ENCODE results near the gene PRRT3.
"Not testable (repeated sequence)": the region's sequence is repeated elsewhere in the genome, so short reads cannot be mapped to it uniquely, and the experiment has no call there.

DNA sequence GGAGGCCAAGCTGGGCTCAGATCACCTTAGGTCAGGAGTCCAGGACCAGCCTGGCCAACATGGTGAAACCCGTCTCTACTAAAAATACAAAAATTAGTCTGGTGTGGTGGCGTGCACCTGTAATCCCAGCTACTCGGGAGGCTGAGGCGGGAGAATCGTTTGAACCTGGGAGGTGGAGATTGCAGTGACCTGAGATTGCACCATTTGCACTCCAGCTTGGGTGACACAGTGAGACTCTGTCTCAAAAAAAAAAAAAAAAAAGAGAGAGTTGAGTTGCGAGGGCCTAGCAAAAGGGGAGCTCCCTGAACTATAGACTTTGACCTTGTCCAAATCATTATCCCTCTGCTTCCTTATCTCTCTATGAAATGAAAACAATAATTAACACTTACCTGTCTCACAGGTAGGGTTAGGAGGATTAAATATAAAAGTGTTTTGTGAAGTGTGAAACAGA lies 51.2 kb downstream of the PRRT3 start:
- TF ChIP-seq, protein P1, sequence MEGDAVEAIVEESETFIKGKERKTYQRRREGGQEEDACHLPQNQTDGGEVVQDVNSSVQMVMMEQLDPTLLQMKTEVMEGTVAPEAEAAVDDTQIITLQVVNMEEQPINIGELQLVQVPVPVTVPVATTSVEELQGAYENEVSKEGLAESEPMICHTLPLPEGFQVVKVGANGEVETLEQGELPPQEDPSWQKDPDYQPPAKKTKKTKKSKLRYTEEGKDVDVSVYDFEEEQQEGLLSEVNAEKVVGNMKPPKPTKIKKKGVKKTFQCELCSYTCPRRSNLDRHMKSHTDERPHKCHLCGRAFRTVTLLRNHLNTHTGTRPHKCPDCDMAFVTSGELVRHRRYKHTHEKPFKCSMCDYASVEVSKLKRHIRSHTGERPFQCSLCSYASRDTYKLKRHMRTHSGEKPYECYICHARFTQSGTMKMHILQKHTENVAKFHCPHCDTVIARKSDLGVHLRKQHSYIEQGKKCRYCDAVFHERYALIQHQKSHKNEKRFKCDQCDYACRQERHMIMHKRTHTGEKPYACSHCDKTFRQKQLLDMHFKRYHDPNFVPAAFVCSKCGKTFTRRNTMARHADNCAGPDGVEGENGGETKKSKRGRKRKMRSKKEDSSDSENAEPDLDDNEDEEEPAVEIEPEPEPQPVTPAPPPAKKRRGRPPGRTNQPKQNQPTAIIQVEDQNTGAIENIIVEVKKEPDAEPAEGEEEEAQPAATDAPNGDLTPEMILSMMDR (IDR thresholded peaks at IDR 0.05; ENCODE audit: insufficient read depth, low read length, poor library complexity, severe bottlenecking) = not testable (repeated sequence)
- not testable (repeated sequence) for TF ChIP-seq EZH2phosphoT487 (conservative IDR thresholded peaks at IDR 0.05; ENCODE audit: low read length)
